Mucosa of stomach (tissue), 1 donor: ENCODE measurements around the gene GNAI3.
"Not testable (repeated sequence)": the region's sequence is repeated elsewhere in the genome, so short reads cannot be mapped to it uniquely, and the experiment has no call there.

Experiments
- H3K27me3 ChIP-seq: one replicate; pipeline ENCODE4 v1.7.0; 2013; ENCODE audit warnings: mild to moderate bottlenecking, low read length; ENCODE audit not compliant: control insufficient read depth, insufficient read depth
- H3K36me3 ChIP-seq: one replicate; pipeline ENCODE4 v1.7.0; 2013; ENCODE audit warnings: low read length; ENCODE audit not compliant: control insufficient read depth, insufficient read depth
- H3K4me1 ChIP-seq: one replicate; pipeline ENCODE4 v1.7.0; 2013; ENCODE audit warnings: mild to moderate bottlenecking, low read length; ENCODE audit not compliant: control insufficient read depth, insufficient read depth
- H3K4me3 ChIP-seq: one replicate; pipeline ENCODE4 v1.7.0; 2013; ENCODE audit warnings: low read length
- H3K9ac ChIP-seq: one replicate; pipeline ENCODE4 v1.7.0; 2013; ENCODE audit warnings: mild to moderate bottlenecking, low read length, moderate library complexity
- H3K9me3 ChIP-seq: one replicate; pipeline ENCODE4 v1.7.0; 2013; ENCODE audit warnings: mild to moderate bottlenecking, low read length, moderate library complexity; ENCODE audit not compliant: control insufficient read depth
- donor health status: Pancreatic carcinoma.

Gene GNAI3

GRCh38 chr1:109657970-109658369, 109.6 kb downstream of the GNAI3 start:
- no peak overlapping the region for H3K4me3 ChIP-seq
- H3K36me3 ChIP-seq, result no peaks in the 10 kb centered on the region
- H3K9me3 ChIP-seq, result no peaks in the 10 kb centered on the region
- H3K27me3 ChIP-seq, result no peaks in the 10 kb centered on the region
- H3K9ac ChIP-seq, result no peak overlapping the region
- peaks cover 7% of the 10 kb centered on the region for H3K4me1 ChIP-seq

DNA sequence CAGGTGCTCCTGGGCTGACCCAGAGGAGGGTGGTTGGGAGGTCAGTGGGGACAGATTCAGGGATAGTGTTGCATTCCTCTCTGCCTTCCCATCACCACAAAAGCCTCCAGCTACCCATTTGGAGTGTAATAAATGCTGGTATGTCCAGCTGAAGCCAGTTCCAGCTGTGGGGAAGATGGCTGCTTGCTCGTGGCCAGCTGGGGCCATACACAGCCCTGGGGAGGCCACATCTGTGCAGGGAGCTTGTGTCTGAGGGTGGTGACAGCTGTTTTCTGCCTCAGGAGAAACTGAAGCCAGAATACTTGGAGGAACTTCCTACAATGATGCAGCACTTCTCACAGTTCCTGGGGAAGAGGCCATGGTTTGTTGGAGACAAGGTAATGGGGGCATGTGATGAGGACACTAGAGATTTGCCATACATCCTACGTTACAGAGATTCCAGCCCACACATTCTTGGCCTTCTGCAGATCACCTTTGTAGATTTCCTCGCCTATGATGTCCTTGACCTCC, 110.2 kb downstream of the GNAI3 start:
- no peaks in the 10 kb centered on the region for H3K9me3 ChIP-seq
- H3K9ac ChIP-seq, result no peak overlapping the region
- no peaks in the 10 kb centered on the region for H3K36me3 ChIP-seq
- peaks cover 7% of the 10 kb centered on the region for H3K4me1 ChIP-seq
- no peaks in the 10 kb centered on the region for H3K27me3 ChIP-seq
- no peak overlapping the region for H3K4me3 ChIP-seq

DNA sequence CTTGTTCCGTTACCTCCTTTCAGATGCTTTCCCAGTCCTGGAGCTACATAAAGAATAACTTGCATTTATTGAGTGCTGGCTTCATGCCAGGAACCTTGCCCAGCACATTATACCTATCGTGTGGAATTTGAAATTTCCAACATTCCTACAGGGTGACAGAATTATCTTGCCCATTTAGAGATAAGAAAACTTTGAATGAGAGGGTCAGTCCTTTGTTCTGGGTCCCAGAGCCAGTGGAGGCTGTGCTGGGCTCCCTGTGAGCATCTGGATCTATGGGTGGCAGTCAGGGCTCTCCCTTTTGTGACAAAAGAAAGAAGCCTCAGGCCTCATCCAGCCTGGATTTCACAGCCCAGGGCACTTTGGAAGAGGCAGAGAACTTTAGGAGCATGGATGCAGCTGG, 110.7 kb downstream of the GNAI3 start:
- H3K27me3 ChIP-seq, result no peaks in the 10 kb centered on the region
- H3K9me3 ChIP-seq, result no peaks in the 10 kb centered on the region
- no peak overlapping the region for H3K9ac ChIP-seq
- H3K4me1 ChIP-seq, result peaks cover 7% of the 10 kb centered on the region
- no peaks in the 10 kb centered on the region for H3K36me3 ChIP-seq
- no peak overlapping the region for H3K4me3 ChIP-seq

GRCh38 chr1:109659997-109660690, 111.7 kb downstream of the GNAI3 start:
- Histone ChIP-seq H3K9ac (no peak overlapping the region), H3K27me3 (no peaks in the 10 kb centered on the region), H3K4me3 (no peak overlapping the region), H3K4me1 (peaks cover 5% of the 10 kb centered on the region), H3K9me3 (no peaks in the 10 kb centered on the region), H3K36me3 (no peaks in the 10 kb centered on the region)

- not testable (repeated sequence) for H3K27me3 ChIP-seq, H3K36me3 ChIP-seq, H3K9me3 ChIP-seq, H3K9ac ChIP-seq, H3K4me3 ChIP-seq, H3K4me1 ChIP-seq
Observed at GRCh38 chr1:109660691-109661026, 112.2 kb downstream of the GNAI3 start.

- Histone ChIP-seq H3K9me3 (no peaks in the 10 kb centered on the region), H3K9ac (no peak overlapping the region), H3K27me3 (no peaks in the 10 kb centered on the region), H3K4me3 (no peak overlapping the region), H3K4me1 (no peaks in the 10 kb centered on the region), H3K36me3 (no peaks in the 10 kb centered on the region)
Observed at GRCh38 chr1:109661391-109661790, 113.0 kb downstream of the GNAI3 start.

DNA sequence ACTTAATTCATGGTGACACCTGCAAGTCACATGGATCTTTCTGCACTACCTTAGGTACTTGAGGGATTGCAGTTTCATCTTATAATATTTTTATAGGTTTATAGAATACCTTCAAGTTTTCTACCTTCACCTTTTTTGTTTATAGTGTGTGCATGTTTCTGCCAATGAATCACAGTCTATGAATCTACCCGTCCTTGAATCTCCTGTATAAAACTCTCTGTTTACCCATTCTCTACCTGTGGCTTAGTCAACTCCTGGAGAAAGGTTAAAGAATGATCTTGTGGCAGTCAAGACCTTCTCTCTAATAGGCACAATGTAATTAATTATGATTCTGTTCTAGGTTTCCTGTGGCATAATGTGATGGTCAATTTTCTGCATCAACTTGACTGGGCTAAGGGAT, 116.3 kb downstream of the GNAI3 start:
- Histone ChIP-seq H3K4me3 (no peak overlapping the region), H3K4me1 (no peaks in the 10 kb centered on the region), H3K9ac (no peak overlapping the region), H3K36me3 (no peaks in the 10 kb centered on the region), H3K9me3 (no peaks in the 10 kb centered on the region), H3K27me3 (no peaks in the 10 kb centered on the region)

- peak within 1 kb of the TSS; percentile 3 for H3K9ac ChIP-seq
- H3K27me3 ChIP-seq, result no peaks in the 10 kb centered on the region
- no peak within 1 kb of the TSS for H3K4me3 ChIP-seq
- H3K4me1 ChIP-seq, result no peaks in the 10 kb centered on the region
- no peaks in the 10 kb centered on the region for H3K9me3 ChIP-seq
- no peaks in the 10 kb centered on the region for H3K36me3 ChIP-seq
Observed at GRCh38 chr1:109667452-109668122, 119.2 kb downstream of the GNAI3 start, which contains the start of gene GSTM2. Gene GSTM2 (plus strand): TSS chr1:109668057. CDS start chr1:109668116, 59 bp downstream.
